ENCODE measurements around the gene KLHL22. TPM values are rescaled to one million over a fixed set of nuclear protein-coding genes. Genes with fewer than 3 reads are reported as not detected.

Gene KLHL22
- total and polyA plus RNA-seq, 2 of the 13 experiments (the other 11 are each of a cell fraction or from before 2014, with no cell fraction given) = 10.9 to 14.8 TPM

DNA sequence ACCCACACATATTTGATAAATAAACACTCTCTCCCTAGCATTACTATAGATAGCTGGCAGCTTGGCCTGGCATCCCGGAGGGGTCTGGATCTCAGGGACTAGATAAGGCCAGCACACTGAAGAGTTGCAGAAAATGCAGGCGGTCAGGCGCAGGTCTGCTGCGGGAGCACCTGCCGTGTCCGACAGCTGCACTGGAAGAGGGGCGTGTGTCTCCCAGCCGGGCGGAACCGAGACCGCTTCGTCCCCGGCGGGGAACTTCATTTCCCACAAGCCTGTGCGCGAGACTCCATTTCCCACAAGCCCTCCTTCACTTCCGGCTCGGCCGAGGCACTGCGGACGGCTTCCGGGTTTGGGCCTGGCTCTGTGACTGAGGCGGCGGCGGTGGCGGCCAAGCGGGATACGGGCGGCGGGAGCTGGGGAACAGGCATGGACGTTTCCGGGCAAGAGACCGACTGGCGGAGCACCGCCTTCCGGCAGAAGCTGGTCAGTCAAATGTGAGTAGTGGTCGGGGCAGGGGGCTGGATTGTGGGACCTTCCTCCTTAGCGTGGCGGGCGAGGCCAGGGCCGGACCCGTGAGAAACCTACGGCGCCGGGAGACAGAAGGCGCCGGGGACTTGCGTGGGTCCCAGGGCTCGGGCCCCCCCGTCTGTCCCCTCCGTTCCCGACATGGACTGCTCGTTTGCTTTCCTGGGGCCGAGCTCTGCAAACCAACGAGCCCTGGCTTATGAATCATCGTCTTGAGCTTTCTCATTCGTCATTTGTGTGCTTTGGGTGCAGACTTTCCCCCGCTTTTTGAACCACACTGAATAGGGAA is 11.9 kb upstream of the KLHL22 start, which contains the start of gene MED15:
Gene MED15 (plus strand): TSS at position 358 of the 814 bp plus-strand sequence. CDS start 69 bp downstream, at position 427.
- peak within 1 kb of the TSS; percentile 93 for H3K4me2 ChIP-seq (ENCODE audit: low read depth, low read length)
- in situ Hi-C loops (cut with HindIII; ENCODE audit: extremely low pct_ligation_motif_present, low pct_unique_long_range_greater_than_20kb) = no loop called here
- peak within 1 kb of the TSS; percentile 11 for H2AFZ ChIP-seq (ENCODE audit: low read length)
- FAIRE-seq (peak; percentile 74), DNase-seq (ENCODE audit: low spot score) (peak; percentile 87), ATAC-seq (peak; percentile 91)
- ChIA-PET POLR2A (interaction anchor here (0.9 to 2.1 kb wide), 4 partner anchors 13 to 45 kb away, joined by 3 to 16 read pairs (median 4); no protein-coding TSS in a partner anchor), CTCF (ENCODE audit: low intra/inter-chr PET ratio, low total read pairs) (no interaction called here)
- TSS peak; percentile 84 for BruUV-seq (replicated peaks)
- no peaks in the 10 kb centered on the region for H3K9me3 ChIP-seq (ENCODE audit: low read length)
- peaks cover 31% of the 10 kb centered on the region for H4K20me1 ChIP-seq (ENCODE audit: insufficient read depth, low read length)
- peak within 1 kb of the TSS; percentile 92 to 94 (median 93) for H3K4me3 ChIP-seq (replicated peaks in 1 of 3; ENCODE audit: insufficient read depth in 1 of 3, low read depth in 2 of 3, low read length in 3 of 3)
- H3K36me3 ChIP-seq (replicated peaks in 1 of 2; ENCODE audit: control insufficient read depth in 1 of 2, insufficient read depth in 2 of 2, low read length in 2 of 2) = peaks cover 1 to 5% of the 10 kb centered on the region in 2 experiments; a peak in 2 of 5 replicates
- peaks cover 47% of the 10 kb centered on the region for H3K4me1 ChIP-seq (ENCODE audit: insufficient read depth, low read length)
- intact Hi-C loops (cut with micrococcal nuclease; ENCODE audit: unreplicated experiment) = no loop called here
- WGBS (ENCODE audit: low lambda C conversion rate) = 2% methylated on average over 23 of the region's 58 CpGs
- peaks cover 50% of the 10 kb centered on the region for H3K79me2 ChIP-seq (ENCODE audit: insufficient read depth, low read length)
- H3K27me3 ChIP-seq (ENCODE audit: control insufficient read depth in 1 of 2, insufficient read depth in 2 of 2, low read length in 2 of 2) = peaks cover 0 to 4% of the 10 kb centered on the region in 2 experiments; a peak in 1 of 5 replicates
- H3K27ac ChIP-seq (ENCODE audit: extremely low read length, insufficient read depth, low read length) = peak within 1 kb of the TSS; percentile 87
- H3K9ac ChIP-seq (ENCODE audit: insufficient read depth, low read depth, low read length) = peak within 1 kb of the TSS; percentile 94
- TF ChIP-seq ZNF782 (CRISPR knock-in tag; IDR thresholded peaks at IDR 0.05; ENCODE audit: borderline replicate concordance) = peak; percentile 80
- TF ChIP-seq KDM4B (CRISPR knock-in tag; IDR thresholded peaks at IDR 0.05) = peak; percentile 25; the same call in 1 of the 2 replicates
- peak; percentile 78 for TF ChIP-seq SMAD3 (CRISPR knock-in tag; IDR thresholded peaks at IDR 0.05)
- no peak for TF ChIP-seq SMAD9 (CRISPR knock-in tag; IDR thresholded peaks at IDR 0.05)
- TF ChIP-seq MED13 (CRISPR knock-in tag; IDR thresholded peaks at IDR 0.05) = peak; percentile 67
- peak; percentile 70; the same call in 1 of the 2 replicates for TF ChIP-seq KDM5A (IDR thresholded peaks at IDR 0.05; ENCODE audit: borderline replicate concordance, low read length)
- TF ChIP-seq, protein P1, sequence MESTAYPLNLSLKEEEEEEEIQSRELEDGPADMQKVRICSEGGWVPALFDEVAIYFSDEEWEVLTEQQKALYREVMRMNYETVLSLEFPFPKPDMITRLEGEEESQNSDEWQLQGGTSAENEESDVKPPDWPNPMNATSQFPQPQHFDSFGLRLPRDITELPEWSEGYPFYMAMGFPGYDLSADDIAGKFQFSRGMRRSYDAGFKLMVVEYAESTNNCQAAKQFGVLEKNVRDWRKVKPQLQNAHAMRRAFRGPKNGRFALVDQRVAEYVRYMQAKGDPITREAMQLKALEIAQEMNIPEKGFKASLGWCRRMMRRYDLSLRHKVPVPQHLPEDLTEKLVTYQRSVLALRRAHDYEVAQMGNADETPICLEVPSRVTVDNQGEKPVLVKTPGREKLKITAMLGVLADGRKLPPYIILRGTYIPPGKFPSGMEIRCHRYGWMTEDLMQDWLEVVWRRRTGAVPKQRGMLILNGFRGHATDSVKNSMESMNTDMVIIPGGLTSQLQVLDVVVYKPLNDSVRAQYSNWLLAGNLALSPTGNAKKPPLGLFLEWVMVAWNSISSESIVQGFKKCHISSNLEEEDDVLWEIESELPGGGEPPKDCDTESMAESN (CRISPR knock-in tag; conservative IDR thresholded peaks at IDR 0.05) = peak; percentile 90
- TF ChIP-seq PHF8 (CRISPR knock-in tag; IDR thresholded peaks at IDR 0.05) = peak; percentile 97
- TF ChIP-seq, protein P2, sequence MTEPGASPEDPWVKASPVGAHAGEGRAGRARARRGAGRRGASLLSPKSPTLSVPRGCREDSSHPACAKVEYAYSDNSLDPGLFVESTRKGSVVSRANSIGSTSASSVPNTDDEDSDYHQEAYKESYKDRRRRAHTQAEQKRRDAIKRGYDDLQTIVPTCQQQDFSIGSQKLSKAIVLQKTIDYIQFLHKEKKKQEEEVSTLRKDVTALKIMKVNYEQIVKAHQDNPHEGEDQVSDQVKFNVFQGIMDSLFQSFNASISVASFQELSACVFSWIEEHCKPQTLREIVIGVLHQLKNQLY (CRISPR knock-in tag; IDR thresholded peaks at IDR 0.05) = 0 out of 2 replicates have a peak, but pooled peaks have one; percentile 11
- TF ChIP-seq KLF16 (CRISPR knock-in tag; IDR thresholded peaks at IDR 0.05) = peak in 1 of 2 experiments; percentile 91; a peak in 2 of 4 replicates
- TF ChIP-seq ZNF547 (CRISPR knock-in tag; IDR thresholded peaks at IDR 0.05) = peak; percentile 58; the same call in 1 of the 2 replicates
- 0 out of 2 replicates have a peak, but pooled peaks have one; percentile 28 for TF ChIP-seq RARA (CRISPR knock-in tag; IDR thresholded peaks at IDR 0.05)
- peak; percentile 98 for TF ChIP-seq HCFC1 (IDR thresholded peaks at IDR 0.05; ENCODE audit: low read depth, low read length)
- TF ChIP-seq AGO2 (optimal IDR thresholded peaks at IDR 0.05; ENCODE audit: low read depth, low read length) = peak; percentile 71
- peak; percentile 81; the same call in 1 of the 2 replicates for TF ChIP-seq ZNF383 (CRISPR knock-in tag; IDR thresholded peaks at IDR 0.05; ENCODE audit: borderline replicate concordance)
- TF ChIP-seq ZNF670 (CRISPR knock-in tag; IDR thresholded peaks at IDR 0.05; ENCODE audit: borderline replicate concordance) = no peak
- TF ChIP-seq, protein P3, sequence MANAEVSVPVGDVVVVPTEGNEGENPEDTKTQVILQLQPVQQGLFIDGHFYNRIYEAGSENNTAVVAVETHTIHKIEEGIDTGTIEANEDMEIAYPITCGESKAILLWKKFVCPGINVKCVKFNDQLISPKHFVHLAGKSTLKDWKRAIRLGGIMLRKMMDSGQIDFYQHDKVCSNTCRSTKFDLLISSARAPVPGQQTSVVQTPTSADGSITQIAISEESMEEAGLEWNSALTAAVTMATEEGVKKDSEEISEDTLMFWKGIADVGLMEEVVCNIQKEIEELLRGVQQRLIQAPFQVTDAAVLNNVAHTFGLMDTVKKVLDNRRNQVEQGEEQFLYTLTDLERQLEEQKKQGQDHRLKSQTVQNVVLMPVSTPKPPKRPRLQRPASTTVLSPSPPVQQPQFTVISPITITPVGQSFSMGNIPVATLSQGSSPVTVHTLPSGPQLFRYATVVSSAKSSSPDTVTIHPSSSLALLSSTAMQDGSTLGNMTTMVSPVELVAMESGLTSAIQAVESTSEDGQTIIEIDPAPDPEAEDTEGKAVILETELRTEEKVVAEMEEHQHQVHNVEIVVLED (CRISPR knock-in tag; IDR thresholded peaks at IDR 0.05; ENCODE audit: borderline replicate concordance) = peak; percentile 87
- no peak for TF ChIP-seq ZKSCAN8 (CRISPR knock-in tag; IDR thresholded peaks at IDR 0.05; ENCODE audit: borderline replicate concordance)
- no peak for TF ChIP-seq CBX2 (IDR thresholded peaks at IDR 0.05; ENCODE audit: low read depth, low read length)
- TF ChIP-seq CBX2 (CRISPR knock-in tag; IDR thresholded peaks at IDR 0.05; ENCODE audit: low read depth) = no peak
- TF ChIP-seq ARHGAP35 (CRISPR knock-in tag; IDR thresholded peaks at IDR 0.05; ENCODE audit: borderline replicate concordance) = peak; percentile 81

Data from HepG2 (cell line).